Lung (tissue), 12 donors: Measurements from ENCODE around the gene KCNT1. TPM values are rescaled to one million over a fixed set of nuclear protein-coding genes. Genes with fewer than 3 reads are reported as not detected.

Source experiments
- ATAC-seq: fragments of 200-7000 bp; cut with Tn5 transposase; one replicate; pipeline ENCODE4 v1.9.1; 2020; ENCODE audit warnings: moderate number of reproducible peaks; ENCODE audit not compliant: insufficient read depth, low FRiP score
- DNase-seq, 3 donors: peaks; one replicate each; pipeline ENCODE4 v3.0.0-alpha.2; 2013 to 2017
- H3K27ac ChIP-seq, 2 donors: one replicate each; pipeline ENCODE4 v1.5.1; 2013; ENCODE audit warnings: mild to moderate bottlenecking in 2 of 2, moderate library complexity in 2 of 2, control low read depth in 1 of 2, inconsistent platforms in 1 of 2, low read depth in 1 of 2, low read length in 1 of 2
- H3K27me3 ChIP-seq, 3 donors: one replicate each; pipeline ENCODE4 v1.5.1; 2013; ENCODE audit warnings: low read length in 2 of 3; ENCODE audit not compliant: control insufficient read depth in 3 of 3, insufficient read depth in 3 of 3
- H3K36me3 ChIP-seq, 4 donors: one replicate each; pipeline ENCODE4 v1.5.1; 2013; ENCODE audit warnings: low read length in 4 of 4, mild to moderate bottlenecking in 1 of 4, moderate library complexity in 1 of 4; ENCODE audit not compliant: control insufficient read depth in 4 of 4, insufficient read depth in 4 of 4
- H3K4me1 ChIP-seq, 5 donors: one replicate each; pipeline ENCODE4 v1.5.1; 2013; ENCODE audit warnings: low read length in 5 of 5, mild to moderate bottlenecking in 2 of 5, moderate library complexity in 1 of 5; ENCODE audit not compliant: control insufficient read depth in 5 of 5, insufficient read depth in 5 of 5
- H3K4me3 ChIP-seq: one replicate; pipeline ENCODE4 v1.5.1; 2013; ENCODE audit warnings: mild to moderate bottlenecking, control low read depth, moderate library complexity
- H3K9ac ChIP-seq, 2 donors: one replicate each; pipeline ENCODE4 v1.5.1; 2013; ENCODE audit warnings: low read length in 2 of 2, control low read depth in 1 of 2; ENCODE audit not compliant: insufficient read depth in 1 of 2
- H3K9me3 ChIP-seq, 4 donors: one replicate each; pipeline ENCODE4 v1.5.1; 2013; ENCODE audit warnings: low read length in 3 of 4, mild to moderate bottlenecking in 1 of 4, moderate library complexity in 1 of 4; ENCODE audit not compliant: control insufficient read depth in 4 of 4, insufficient read depth in 3 of 4
- CTCF ChIP-seq: IDR thresholded peaks from 2 replicates; pipeline ENCODE4 v1.5.1; 2012; ENCODE audit warnings: mild to moderate bottlenecking; ENCODE audit errors: control extremely low read depth, extremely low read depth
- whole genome bisulfite sequencing, 2 donors: extraction: QIAGEN DNeasy Blood & Tissue Kit; methylation state at CpG; one replicate each; pipeline ENCODE4 v1.1.7; 2013; 5-methylcytosine and 5-hydroxymethylcytosine counted together
- polyA plus RNA-seq, 2 donors: library from polyadenylated mRNA; stranded (reverse); fragments of 200-250 nt; gene quantifications; one replicate each; pipeline ENCODE4 v1.2.1, GENCODE V29; 2013
- total RNA-seq, 2 donors: library from RNA; depleted of rRNA in 1 of 2; stranded (reverse); fragments of >200 nt in 1 of 2; gene quantifications; one replicate each; pipeline ENCODE4 v1.2.1, GENCODE V29; 2014 to 2021
- donor health status: control.
- donor health status: control.
- donor health status: Bipolar disorder and iron deficiency.
- donor health status: healthy.
- donor health status: DM: yes; HTN: yes; CAD: no.

KCNT1 gene
- total and polyA plus RNA-seq, 4 donors = 0.06 to 0.28 (median 0.11) TPM

- Histone ChIP-seq H3K36me3 (no peaks in the 10 kb centered on the region), H3K27ac (no peak overlapping the region), H3K4me3 (no peak overlapping the region), H3K9ac (no peak overlapping the region), H3K4me1 (no peaks in the 10 kb centered on the region), H3K27me3 (peaks cover 3 to 5% (median 3%) of the 10 kb centered on the region in 3 donors), H3K9me3 (peaks cover 0 to 6% (median 0%) of the 10 kb centered on the region in 4 donors)
- no peak for TF ChIP-seq CTCF
- WGBS, 2 donors = 77 to 86% methylated on average over 11 of the region's 11 CpGs
- no peak for ATAC-seq
- no peak for DNase-seq
Observed at GRCh38 chr9:135773530-135774238, 71.7 kb downstream of the KCNT1 start.

- peaks cover 0 to 6% (median 0%) of the 10 kb centered on the region in 4 donors for H3K9me3 ChIP-seq
- DNase-seq (no peak), ATAC-seq (no peak)
- no peaks in the 10 kb centered on the region for H3K36me3 ChIP-seq
- no peaks in the 10 kb centered on the region for H3K4me1 ChIP-seq
- H3K4me3 ChIP-seq = no peak overlapping the region
- 91 to 92% methylated on average over 15 of the region's 15 CpGs for WGBS, 2 donors
- peaks cover 3 to 5% (median 3%) of the 10 kb centered on the region in 3 donors for H3K27me3 ChIP-seq
- no peak overlapping the region for H3K27ac ChIP-seq
- no peak overlapping the region for H3K9ac ChIP-seq
- no peak for TF ChIP-seq CTCF
Observed at GRCh38 chr9:135774239-135774747, 72.3 kb downstream of the KCNT1 start.

GRCh38 chr9:135774794-135775525, 73.0 kb downstream of the KCNT1 start:
- no peak for TF ChIP-seq CTCF
- Histone ChIP-seq H3K36me3 (no peaks in the 10 kb centered on the region), H3K27ac (no peak overlapping the region), H3K9ac (no peak overlapping the region), H3K9me3 (peaks cover 0 to 6% (median 0%) of the 10 kb centered on the region in 4 donors), H3K4me1 (no peaks in the 10 kb centered on the region), H3K4me3 (no peak overlapping the region), H3K27me3 (peaks cover 3 to 5% (median 3%) of the 10 kb centered on the region in 3 donors)
- 75 to 80% methylated on average over 23 to 24 of the region's 24 CpGs for WGBS, 2 donors
- DNase-seq = no peak
- no peak for ATAC-seq
